ENCODE measurements around the gene CHMP4B.

The CHMP4B gene

GRCh38 chr20:33889312-33889711 lies 78.2 kb downstream of the CHMP4B start:
- no peaks in the 10 kb centered on the region for H3K27me3 ChIP-seq (replicated peaks; ENCODE audit: insufficient read depth, low read length)
- peaks cover 10% of the 10 kb centered on the region for H3F3A ChIP-seq (ENCODE audit: insufficient read depth, low read length)
- no peaks in the 10 kb centered on the region for H3K9me2 ChIP-seq (replicated peaks; ENCODE audit: insufficient read depth, low read length)
- TF ChIP-seq CTCF (IDR thresholded peaks at IDR 0.05; ENCODE audit: low read length) (no peak), EZH2 (optimal IDR thresholded peaks at IDR 0.05; ENCODE audit: low read depth, low read length) (no peak), EZH2phosphoT487 (IDR thresholded peaks at IDR 0.05; ENCODE audit: low read length) (no peak)
- no peaks in the 10 kb centered on the region for H4K20me1 ChIP-seq (ENCODE audit: insufficient read depth, low read length)
- H2AFZ ChIP-seq (ENCODE audit: low read length), result no peak overlapping the region
- no peaks in the 10 kb centered on the region for H3K9me3 ChIP-seq (replicated peaks; ENCODE audit: insufficient read depth, low read length)
- no peak for DNase-seq
- H3K79me2 ChIP-seq (ENCODE audit: low read length), result no peaks in the 10 kb centered on the region
- H3K36me3 ChIP-seq (replicated peaks; ENCODE audit: insufficient read depth, low read length), result no peaks in the 10 kb centered on the region
- peaks cover 20% of the 10 kb centered on the region for H3K4me1 ChIP-seq (ENCODE audit: low read length)
- H3K27ac ChIP-seq (ENCODE audit: low read length), result no peak overlapping the region
- H3K4me3 ChIP-seq (ENCODE audit: low read length), result no peak overlapping the region
- no peak overlapping the region for H3K4me2 ChIP-seq (ENCODE audit: low read depth, low read length)
- no peak overlapping the region for H3K9ac ChIP-seq (ENCODE audit: low read length)

GRCh38 chr20:33890557-33890956 lies 79.4 kb downstream of the CHMP4B start:
- Histone ChIP-seq H3F3A (ENCODE audit: insufficient read depth, low read length) (no peaks in the 10 kb centered on the region; the same call in 1 of the 2 replicates), H3K27me3 (replicated peaks; ENCODE audit: insufficient read depth, low read length) (no peaks in the 10 kb centered on the region), H3K9me3 (replicated peaks; ENCODE audit: insufficient read depth, low read length) (no peaks in the 10 kb centered on the region), H3K36me3 (replicated peaks; ENCODE audit: insufficient read depth, low read length) (no peaks in the 10 kb centered on the region), H3K9ac (ENCODE audit: low read length) (no peak overlapping the region), H3K79me2 (ENCODE audit: low read length) (no peaks in the 10 kb centered on the region), H3K9me2 (replicated peaks; ENCODE audit: insufficient read depth, low read length) (no peaks in the 10 kb centered on the region), H3K4me3 (ENCODE audit: low read length) (no peak overlapping the region), H4K20me1 (ENCODE audit: insufficient read depth, low read length) (no peaks in the 10 kb centered on the region), H3K27ac (ENCODE audit: low read length) (no peak overlapping the region), H3K4me2 (ENCODE audit: low read depth, low read length) (no peak overlapping the region), H3K4me1 (ENCODE audit: low read length) (0 out of 2 replicates have a peak, but pooled peaks cover 12% of the 10 kb centered on the region), H2AFZ (ENCODE audit: low read length) (no peak overlapping the region)
- DNase-seq, result no peak
- no peak for TF ChIP-seq EZH2 (optimal IDR thresholded peaks at IDR 0.05; ENCODE audit: low read depth, low read length)
- no peak for TF ChIP-seq EZH2phosphoT487 (IDR thresholded peaks at IDR 0.05; ENCODE audit: low read length)
- no peak for TF ChIP-seq CTCF (IDR thresholded peaks at IDR 0.05; ENCODE audit: low read length)

- no peaks in the 10 kb centered on the region for H4K20me1 ChIP-seq (ENCODE audit: insufficient read depth, low read length)
- no peak overlapping the region for H3K27ac ChIP-seq (ENCODE audit: low read length)
- no peak for DNase-seq
- H3K36me3 ChIP-seq (replicated peaks; ENCODE audit: insufficient read depth, low read length), result no peaks in the 10 kb centered on the region
- no peak for TF ChIP-seq EZH2 (optimal IDR thresholded peaks at IDR 0.05; ENCODE audit: low read depth, low read length)
- no peak for TF ChIP-seq CTCF (IDR thresholded peaks at IDR 0.05; ENCODE audit: low read length)
- TF ChIP-seq EZH2phosphoT487 (IDR thresholded peaks at IDR 0.05; ENCODE audit: low read length), result no peak
- H3K79me2 ChIP-seq (ENCODE audit: low read length), result no peaks in the 10 kb centered on the region
- no peak overlapping the region for H3K9ac ChIP-seq (ENCODE audit: low read length)
- no peaks in the 10 kb centered on the region for H3K9me3 ChIP-seq (replicated peaks; ENCODE audit: insufficient read depth, low read length)
- H3K9me2 ChIP-seq (replicated peaks; ENCODE audit: insufficient read depth, low read length), result no peaks in the 10 kb centered on the region
- H3K4me1 ChIP-seq (ENCODE audit: low read length), result 0 out of 2 replicates have a peak, but pooled peaks cover 12% of the 10 kb centered on the region
- no peak overlapping the region for H3K4me3 ChIP-seq (ENCODE audit: low read length)
- no peak overlapping the region for H3K4me2 ChIP-seq (ENCODE audit: low read depth, low read length)
- no peak overlapping the region for H2AFZ ChIP-seq (ENCODE audit: low read length)
- no peaks in the 10 kb centered on the region for H3F3A ChIP-seq (ENCODE audit: insufficient read depth, low read length)
- H3K27me3 ChIP-seq (replicated peaks; ENCODE audit: insufficient read depth, low read length), result no peaks in the 10 kb centered on the region
Observed at GRCh38 chr20:33893314-33893713, 82.2 kb downstream of the CHMP4B start.
